Epithelial cell of prostate (primary cell): ENCODE data around the gene HEATR3.
"Not testable (repeated sequence)": the region's sequence is repeated elsewhere in the genome, so short reads cannot be mapped to it uniquely, and the experiment has no call there.

Source experiments
- DNase-seq: peaks from one replicate; pipeline ENCODE4 v3.0.0-alpha.2; 2011; ENCODE audit warnings: low read depth, low spot score
- H3K27ac ChIP-seq: fragments of 450-650 bp; 2 replicates; pipeline ENCODE4 v1.5.1; 2017; ENCODE audit warnings: mild to moderate bottlenecking

Gene HEATR3

DNA sequence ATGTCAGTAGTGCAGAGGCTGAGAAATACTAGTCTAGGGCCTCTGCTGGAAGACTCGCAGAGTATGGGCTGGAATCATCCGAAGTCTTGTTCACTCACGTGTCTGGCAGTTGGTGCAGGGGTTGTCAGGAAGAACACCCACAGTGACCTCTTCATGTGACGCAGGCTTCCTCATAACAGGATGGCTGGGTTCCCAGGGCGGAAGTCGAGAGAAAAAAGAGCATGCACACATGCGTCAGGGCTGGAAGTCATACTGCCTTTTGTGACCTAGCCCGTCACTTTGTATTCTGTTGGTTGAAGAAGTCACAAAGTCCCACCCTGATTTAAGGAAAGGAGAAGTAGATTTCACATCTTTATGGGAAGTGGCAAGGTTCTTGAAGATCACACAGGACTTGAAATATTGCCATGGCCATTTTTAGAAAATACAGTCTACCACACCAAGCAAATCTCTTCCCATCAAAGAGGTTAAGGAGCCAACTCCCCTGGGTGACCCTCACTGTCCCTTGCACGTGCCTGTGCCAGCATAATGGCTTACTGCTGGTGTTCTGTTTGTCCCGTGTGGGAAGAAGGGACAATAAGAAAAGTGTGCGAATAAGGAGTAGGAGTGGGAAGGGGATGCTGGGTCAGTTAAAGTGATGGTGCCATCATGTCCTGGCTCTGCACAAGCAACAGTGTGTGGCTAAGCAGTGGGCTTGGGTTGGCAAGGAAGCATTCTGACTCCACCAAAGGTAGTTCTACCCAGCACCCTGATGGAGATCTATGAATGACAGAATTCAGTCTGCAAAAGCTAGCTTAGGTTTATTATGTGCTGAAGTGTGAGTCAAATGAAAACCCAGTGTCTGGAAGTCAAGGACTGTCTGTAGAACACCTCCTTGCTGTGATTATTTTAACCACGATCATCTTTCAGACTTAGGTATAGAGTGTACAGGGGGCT, 28.1 kb downstream of the HEATR3 start:
- H3K27ac ChIP-seq: no peak overlapping the region
- DNase-seq: no peak

DNA sequence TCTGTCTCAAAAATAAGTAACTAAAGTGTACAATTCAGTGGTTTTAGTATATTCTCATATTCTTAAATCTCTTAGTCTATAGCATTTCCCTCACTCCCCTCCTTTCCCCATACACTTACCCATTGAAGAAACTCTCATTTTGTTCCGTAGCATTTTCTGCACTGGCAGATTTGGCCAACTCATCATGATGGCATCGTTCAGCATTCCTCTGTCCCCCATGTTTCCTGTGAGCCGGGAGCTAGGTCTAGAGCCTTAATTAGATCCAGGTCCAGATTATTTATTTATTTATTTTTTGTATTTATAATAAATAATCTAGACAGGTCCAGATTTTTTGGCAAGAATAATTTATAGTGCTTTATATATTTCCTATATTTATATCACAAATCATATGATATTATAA, 31.0 kb downstream of the HEATR3 start:
- DNase-seq: no peak
- H3K27ac ChIP-seq: no peak overlapping the region

DNA sequence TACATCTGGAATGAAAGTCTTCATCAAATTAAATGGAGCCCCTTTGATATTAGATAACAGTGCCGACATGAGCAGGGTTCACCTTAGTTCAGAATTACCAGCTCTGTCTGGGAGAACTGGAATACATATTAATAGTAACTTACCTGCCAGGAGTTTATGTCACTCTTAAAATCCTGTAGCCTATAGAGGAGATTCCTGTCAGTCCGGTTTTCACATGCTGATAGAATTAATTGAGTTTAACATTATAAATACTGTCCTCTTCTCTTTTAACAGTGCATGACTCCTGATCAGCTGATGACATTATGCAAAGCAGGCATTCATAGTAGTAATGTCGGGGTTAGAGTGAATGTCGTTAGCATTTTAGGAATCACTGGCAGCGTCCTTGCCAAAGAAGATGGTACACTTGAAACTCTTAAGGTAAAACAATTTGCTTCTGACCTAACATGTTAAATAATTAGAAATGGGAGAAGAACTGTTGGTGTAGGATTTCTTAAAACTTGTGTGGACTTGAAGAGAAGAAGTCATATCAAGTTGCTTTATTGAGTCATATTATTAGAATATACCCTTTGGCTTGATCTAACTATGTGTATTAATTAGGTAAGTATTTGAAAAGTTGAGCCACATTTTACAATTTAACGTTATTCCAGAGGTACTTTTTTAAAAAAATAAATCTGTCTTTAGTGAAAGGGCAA, 34.3 kb downstream of the HEATR3 start:
- peak; percentile 16 for DNase-seq
- peak overlapping the region; percentile 65 for H3K27ac ChIP-seq

DNA sequence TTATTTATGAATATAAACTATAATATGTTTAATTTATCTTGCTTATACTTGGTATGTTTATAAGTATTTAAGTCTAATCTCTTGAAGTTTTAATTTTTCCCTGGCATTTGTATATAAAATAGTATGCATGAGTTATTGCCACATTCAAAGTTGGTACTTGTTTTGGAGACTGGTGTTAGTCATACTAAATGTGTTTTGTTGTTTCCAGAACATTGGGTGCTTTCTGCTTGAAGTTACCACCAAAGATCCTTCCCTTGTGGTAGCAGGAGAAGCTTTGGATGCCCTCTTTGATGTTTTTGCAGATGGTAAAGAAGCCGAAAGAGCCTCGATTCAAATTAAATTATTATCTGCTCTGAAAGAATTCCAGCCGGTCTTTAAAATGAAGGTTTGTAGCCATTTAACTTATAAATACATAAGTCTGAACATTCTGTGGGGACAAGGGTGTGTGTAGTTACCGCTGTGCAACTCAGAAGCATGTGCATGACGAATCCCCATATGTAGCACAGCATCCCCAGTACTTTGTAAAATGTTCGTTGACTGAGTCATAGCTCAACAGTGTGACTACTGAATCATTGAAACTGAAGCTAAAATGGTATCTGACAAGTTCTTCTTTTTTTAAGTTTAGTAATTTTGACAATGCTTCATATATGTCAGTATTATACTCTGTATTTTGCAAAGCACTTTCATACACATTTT, 36.4 kb downstream of the HEATR3 start:
- DNase-seq: peak; percentile 31
- peak overlapping the region; percentile 26 for H3K27ac ChIP-seq

DNA sequence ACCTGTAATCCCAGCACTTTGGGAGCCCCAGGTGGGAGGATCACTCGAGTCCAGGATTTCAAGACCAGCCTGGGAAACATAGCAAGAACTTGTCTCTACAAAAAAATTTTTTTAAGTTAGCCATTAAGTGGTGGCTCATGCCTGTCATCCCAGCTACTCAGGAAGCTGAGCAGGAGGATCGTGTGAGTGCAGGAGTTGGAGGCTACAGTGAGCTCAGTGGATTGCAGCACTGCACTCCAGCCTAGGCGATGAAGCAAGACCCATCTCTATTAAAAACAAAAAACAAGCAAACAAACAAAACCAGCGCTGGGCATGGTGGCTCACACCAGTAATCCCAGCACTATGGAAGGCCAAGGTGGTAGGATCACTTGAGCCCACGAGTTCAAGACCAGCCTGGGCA, 38.0 kb downstream of the HEATR3 start:
- no peak overlapping the region for H3K27ac ChIP-seq
- DNase-seq: peak; percentile 12

DNA sequence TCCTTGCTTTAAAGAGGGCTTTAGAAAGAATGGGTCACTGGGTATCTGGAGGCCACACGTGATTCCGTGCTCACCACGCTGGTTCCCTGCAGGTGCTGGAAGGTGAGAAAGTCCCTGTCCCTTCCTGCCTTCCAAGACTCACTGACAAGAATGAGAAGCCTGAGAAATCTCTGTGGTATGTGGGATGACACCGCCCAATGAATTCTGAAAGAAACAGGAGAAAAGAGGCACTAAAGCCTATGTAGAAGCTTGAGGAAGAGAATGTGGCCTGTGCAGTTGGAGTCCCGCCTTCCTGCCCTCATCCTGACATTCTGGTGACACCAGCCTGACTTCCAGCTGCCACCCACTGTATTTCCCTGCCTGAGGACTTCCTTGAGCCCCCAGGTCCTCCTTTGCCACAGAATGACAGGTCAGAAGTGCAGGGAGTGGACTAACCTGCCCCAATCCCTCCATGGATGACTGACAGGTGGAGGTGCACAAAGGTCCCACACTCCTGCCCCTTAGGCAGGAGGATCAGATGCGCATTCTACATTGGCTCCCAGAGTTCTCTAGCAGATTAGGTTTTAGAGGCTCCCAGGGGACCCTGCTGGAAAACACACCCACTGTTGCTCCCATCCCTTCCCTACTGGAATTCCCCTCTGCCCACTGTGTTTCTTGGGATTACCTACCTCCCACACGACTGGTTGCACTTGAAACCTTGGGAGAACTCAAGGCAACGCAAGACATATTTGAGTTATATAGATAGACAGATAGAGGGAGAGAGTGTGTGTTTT, 48.8 kb downstream of the HEATR3 start:
- DNase-seq: no peak
- H3K27ac ChIP-seq: peak overlapping the region; percentile 7

DNA sequence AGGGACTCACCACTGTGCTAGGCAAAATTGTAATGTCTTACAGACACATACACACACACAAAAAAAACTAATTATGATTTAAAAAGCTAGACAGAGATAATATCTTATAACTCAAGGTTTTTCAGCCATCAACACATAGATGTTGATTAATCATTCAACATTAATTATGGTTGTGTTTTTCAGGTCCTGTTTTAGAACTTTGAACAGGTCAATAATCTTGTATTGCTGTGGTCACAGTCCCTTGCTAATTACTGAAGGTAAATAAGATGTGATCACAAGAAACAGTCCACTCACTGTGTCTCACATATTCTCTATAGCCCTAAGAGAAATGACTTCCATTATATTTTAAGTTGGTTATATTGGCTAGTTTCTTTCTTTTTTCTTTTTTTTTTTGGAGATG, 54.9 kb downstream of the HEATR3 start:
- H3K27ac ChIP-seq: no peak overlapping the region
- DNase-seq: no peak

DNA sequence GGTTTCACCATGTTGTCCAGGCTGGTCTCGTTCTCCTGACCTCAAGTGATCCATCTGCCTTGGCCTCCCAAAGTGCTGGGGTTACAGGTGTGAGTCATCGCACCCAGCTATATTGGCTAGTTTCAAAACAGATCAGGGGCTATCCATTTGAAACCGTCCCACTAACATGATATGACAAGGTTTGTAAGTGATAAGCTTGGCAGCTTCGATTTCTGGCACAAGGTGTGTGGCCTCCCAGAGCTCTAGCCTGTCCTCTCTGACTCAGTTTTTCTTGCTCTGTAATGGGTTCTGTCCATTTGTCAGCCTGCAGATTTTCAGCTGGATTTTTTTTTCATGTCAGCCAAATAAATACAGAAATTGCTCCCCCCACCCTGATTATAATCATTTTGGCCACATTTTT, 55.5 kb downstream of the HEATR3 start:
- no peak overlapping the region for H3K27ac ChIP-seq

DNA sequence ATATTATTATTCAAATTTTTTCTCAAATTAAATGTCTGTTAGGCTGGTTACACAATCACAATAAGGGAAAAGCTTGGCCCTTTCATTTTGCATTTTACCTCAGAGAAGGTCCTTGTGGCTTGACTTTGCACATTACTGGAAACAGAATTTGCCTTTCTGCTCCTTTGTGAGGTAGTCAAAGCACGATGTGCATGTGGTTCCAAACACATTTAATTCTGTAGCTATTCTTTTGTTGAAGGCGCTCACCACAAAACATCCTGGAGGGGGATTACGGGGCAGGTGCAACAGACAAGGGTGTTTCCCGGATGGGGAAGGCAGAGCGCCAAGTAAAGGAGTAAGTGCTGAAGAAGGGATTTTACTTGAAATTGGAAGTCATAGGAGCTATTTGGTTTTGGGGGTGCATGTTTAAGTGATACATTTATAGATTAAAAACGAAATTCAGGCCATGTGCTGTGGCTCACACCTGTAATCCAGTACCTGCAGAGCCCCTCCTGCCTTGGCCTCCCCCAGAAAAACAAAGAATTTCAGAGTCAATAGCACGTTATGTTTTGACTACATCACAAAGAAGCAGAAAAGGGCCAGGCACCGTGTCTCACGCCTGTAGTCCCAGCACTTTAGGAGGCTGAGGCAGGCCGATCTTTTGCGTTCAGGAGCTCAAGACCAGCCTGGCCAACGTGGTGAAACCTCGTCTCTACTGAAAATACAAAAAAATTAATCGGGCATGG, 56.1 kb downstream of the HEATR3 start:
- DNase-seq: no peak

More for the DNA sequence above, 55.5 kb downstream of the HEATR3 start:
- no peak for DNase-seq

DNA sequence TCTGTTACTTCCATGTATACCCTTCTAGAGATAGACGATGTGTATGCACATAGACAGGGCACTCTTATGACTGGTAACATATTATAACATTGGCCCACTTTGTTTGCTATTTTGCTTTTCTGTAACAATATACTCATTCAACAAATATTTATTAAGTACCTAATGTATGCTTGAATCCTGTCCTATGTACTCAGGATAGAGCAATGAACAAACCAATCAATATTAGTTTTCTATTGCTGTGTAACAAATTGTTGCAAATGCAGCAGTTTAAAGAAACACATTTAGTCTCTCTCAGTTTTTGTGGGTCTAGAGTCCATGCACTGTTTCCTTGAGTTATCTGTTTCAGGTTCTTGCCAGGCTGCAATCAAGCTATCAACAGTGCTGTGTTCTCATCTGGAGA, 57.6 kb downstream of the HEATR3 start:
- H3K27ac ChIP-seq: no peak overlapping the region

More for the DNA sequence above, 56.1 kb downstream of the HEATR3 start:
- no peak overlapping the region for H3K27ac ChIP-seq

DNA sequence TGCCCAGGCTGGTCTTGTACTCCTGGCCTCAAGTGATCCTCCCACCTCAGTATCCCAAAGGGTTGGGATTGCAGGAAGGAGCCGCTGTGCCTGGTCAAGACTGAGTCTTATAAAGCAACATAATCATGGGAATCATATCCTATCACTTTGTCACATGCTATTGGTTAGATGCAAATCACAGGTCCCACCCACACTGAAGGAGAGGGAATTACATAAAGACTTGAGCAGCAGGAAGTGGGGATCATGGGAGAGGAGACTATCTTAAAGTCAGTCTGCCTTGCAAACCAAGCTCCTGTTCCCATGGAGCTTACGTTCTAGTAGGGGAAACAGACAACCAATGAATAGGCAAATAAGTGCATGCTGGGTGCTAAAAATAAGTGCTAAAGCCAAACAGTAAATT, 59.0 kb downstream of the HEATR3 start:
- no peak for DNase-seq
- H3K27ac ChIP-seq: no peak overlapping the region

More for the DNA sequence above, 57.6 kb downstream of the HEATR3 start:
- DNase-seq: no peak

DNA sequence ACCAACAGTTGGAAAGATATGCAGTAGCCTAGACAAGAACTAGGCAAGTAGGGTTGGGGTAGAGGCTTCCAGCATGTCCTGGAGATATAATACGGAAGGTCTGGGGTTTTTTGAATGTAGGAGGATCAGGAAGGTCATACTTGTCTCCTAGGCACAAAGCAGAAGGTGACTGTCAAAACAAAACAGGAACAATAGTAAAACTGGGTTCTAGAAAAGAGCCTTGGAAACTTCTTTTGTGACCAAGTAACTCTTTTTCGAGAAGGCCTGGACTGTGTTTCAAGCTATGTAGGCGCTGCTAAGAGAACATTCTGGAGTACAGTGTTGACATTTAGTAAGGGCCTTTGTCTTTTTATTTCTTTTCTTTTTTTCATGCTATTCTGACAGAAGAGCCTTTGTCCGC, 60.4 kb downstream of the HEATR3 start:
- no peak overlapping the region for H3K27ac ChIP-seq
- DNase-seq: no peak

DNA sequence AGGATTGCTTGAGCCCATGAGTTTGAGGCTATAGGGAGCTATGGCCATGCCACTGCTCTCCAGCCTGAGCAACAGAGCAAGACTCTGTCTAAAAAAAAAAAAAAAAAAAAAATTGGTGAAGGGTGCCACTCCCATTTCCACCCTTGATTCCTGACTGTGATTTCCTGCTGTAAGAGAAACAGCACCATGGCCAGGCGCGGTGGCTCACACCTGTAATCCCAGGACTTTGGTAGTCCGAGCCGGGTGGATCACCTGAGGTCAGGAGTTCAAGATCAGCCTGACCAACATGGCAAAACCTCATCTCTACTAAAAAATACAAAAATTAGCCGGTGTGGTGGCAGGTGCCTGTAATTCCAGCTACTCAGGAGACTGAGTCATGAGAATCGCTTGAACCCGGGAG, 66.8 kb downstream of the HEATR3 start:
- not testable (repeated sequence) for H3K27ac ChIP-seq, DNase-seq

DNA sequence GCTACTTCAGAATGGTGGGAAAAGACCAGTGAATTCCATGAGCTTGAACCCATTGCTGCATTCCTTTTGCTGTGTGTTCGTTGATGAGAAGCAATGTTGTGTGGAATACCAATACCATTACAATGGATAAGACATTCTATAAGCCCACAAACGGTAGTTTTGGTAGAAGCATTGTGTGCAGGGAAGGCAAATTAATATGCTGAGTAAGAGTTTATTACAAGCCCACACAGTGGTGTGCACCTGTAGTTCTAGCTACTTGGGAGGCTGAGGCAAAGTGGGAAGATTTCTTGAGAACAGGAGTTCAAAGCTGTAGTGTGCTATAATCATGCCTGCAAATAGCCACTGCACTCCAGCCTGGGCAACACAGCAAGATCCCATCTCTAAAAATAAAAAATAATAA, 67.4 kb downstream of the HEATR3 start:
- H3K27ac ChIP-seq: no peak overlapping the region
- DNase-seq: no peak

DNA sequence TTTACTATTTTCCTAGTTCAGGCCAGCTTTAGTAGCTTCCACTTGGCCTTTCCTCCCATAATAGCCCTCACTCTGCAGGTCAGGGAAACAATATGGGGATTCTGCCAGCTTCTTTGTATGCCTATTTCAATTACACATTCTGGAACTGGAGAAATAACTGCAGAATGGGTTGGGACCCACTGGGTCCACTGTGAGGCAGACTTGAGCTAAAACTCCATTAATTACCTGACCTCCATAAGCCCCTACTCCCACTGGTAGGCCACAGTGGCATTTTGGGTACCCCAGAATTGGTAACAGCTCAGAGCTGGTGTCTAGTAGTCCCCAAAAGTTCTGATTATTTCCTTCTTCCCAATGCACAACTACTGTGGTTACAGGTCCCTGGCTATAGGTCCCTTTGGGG, 70.6 kb downstream of the HEATR3 start:
- DNase-seq: no peak
- H3K27ac ChIP-seq: no peak overlapping the region

DNA sequence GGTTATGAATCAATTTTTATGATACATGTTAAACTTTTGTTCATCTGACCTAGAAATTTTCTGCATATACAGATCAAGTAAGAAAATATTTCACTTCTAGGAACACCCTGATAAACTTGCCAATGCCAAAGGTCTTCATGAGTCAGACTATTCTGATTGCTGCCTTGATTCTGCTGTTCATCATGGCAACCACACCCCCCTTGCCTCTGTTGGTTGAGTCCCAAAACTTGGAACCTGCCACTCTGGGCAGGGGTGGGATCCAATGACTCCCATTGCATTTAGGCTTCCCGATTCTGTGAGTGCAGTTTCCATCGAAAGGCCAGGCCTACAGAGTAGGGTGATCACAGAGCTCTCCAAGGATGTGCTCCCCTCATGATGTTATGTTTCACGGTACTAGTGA, 71.5 kb downstream of the HEATR3 start:
- no peak for DNase-seq
- no peak overlapping the region for H3K27ac ChIP-seq

DNA sequence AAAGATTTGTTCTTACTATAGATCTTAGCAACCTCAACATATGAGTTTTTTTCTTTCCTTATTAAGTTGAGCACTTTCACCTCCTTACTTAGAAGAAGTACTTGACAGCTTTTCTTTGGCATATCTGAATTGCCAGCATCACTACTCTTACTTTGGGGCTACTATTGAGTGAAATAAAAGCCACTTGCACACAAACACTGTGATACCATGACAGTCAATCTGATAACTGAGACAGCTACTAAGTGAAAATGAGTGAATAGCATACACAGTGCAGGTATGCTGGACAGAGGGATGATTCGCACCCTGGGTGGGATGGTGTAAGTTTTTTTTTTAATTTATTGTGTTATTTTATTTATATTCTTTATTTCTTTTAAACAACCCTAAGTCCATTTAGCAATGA, 73.8 kb downstream of the HEATR3 start:
- DNase-seq: no peak
- no peak overlapping the region for H3K27ac ChIP-seq

DNA sequence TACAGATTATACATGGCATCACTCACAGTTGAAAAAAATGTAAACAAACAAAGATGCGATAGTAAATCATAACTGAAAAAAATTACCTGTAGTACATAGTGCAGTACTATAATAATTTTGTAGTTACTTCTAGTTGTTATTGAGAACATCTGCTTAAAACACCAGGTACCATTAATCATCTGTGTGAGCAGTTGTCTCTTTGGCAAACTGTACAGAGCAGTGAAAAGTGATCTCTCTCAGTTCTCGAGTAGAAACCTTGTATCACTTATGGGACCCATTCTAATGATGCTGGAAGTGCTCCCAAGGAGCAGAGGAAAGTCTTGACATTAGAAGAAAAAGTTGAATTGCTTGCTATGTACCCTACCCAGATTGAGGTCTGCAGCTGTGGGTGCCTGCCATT, 78.4 kb downstream of the HEATR3 start:
- H3K27ac ChIP-seq: no peak overlapping the region
- DNase-seq: no peak
